A549 treated with Mapracorat at 1 μM for 4 hours (cell line): Measurements from ENCODE around the gene SLC25A51. TPM values are rescaled to one million over a fixed set of nuclear protein-coding genes. Genes with fewer than 3 reads are reported as not detected.

Source experiments
- total RNA-seq: library from RNA; stranded (reverse); fragments of 200-300 nt; extraction: Qiagen RNA extraction; gene quantifications from 5 replicates; pipeline ENCODE4 v1.2.3, GENCODE V29; 2022

The SLC25A51 gene
- 17.2 to 20.1 TPM (median 18.7 TPM) in 5 replicates for total RNA-seq

GRCh38 chr9:37903647-37904444 lies at the start of gene SLC25A51:
Gene SLC25A51, minus strand, starts transcription at chr9:37904127. Its CDS starts 15,577 bp downstream, at chr9:37888550.

Other genes starting within 250 kb of the SLC25A51 start
- gene TRMT10B, start 150.3 kb downstream of the SLC25A51 start, total RNA-seq: 4.9 to 7.0 TPM (median 5.7 TPM) in 5 replicates
- gene EXOSC3, start 119.1 kb downstream of the SLC25A51 start, total RNA-seq: 67.4 to 84.2 TPM (median 78.2 TPM) in 5 replicates
- 7.1 to 11.7 TPM (median 10.6 TPM) in 5 replicates for gene DCAF10, start 103.3 kb downstream of the SLC25A51 start, total RNA-seq
- 30.7 to 45.4 TPM (median 42.8 TPM) in 5 replicates for gene SHB, start 165.1 kb upstream of the SLC25A51 start, total RNA-seq